GM19351 (cell line): ENCODE data around the gene ARFGAP1.

Experiments
- ATAC-seq: cut with Tn5 transposase; IDR thresholded peaks from one replicate; pipeline ENCODE4 v1.9.1; 2021; ENCODE audit warnings: mild to moderate bottlenecking, moderate library complexity; ENCODE audit not compliant: unreplicated experiment

Gene ARFGAP1

DNA sequence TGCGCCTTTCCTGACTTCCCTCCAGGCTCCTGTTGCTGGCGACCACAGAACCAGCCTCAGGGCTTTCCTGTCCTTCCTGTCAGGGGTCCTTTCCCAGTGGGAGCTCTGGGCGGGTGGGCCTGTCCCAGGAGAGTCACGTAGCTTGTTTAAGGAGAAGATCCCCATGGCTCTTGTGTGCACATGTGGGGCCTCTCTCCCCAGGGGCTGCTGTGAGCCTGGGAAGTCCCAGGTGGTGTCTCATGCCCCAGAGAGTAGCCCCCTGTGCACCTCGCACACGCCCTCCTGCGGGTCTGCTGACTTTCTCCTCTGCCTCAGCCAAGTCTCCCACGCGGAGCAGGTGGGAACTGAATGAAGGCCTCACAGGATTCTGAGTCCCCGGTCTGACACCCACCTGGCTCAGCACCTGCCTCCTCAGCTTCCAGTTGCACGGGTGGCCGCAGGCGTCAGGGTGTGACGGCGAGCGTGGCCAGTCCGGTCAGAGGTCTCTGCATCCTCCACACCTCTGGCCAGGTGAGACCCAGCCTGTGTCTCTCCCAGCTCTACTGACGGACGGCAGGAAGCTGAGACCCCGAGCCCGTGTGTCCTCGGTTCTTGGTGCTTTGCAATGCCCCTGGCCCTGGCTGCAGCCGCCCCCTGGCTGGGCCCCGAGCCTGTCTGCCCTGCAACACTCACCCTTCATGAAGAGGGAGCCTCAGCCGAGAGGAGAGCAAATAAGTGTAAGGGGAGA, 12.7 kb upstream of the ARFGAP1 start:
- no peak for ATAC-seq

DNA sequence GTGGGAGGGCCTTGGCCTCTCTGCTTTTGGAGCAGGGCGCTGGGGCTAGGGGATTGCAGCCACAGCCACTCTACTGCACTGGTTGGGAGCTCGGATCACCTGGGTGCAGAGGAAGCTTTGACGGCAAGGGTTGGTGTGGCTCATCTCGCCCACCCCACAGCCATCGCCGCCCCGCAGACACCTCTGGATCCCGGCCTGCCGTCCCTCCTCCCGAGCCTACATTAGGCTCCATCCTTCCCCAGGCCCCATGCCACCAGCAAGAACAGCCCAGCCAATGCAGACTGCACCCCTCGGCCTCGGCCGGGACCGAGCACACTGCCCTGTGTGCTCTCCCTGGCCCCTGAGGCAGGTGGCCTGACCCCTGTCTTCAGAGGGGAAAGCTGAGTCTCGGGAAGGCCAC, 12.1 kb upstream of the ARFGAP1 start:
- no peak for ATAC-seq

DNA sequence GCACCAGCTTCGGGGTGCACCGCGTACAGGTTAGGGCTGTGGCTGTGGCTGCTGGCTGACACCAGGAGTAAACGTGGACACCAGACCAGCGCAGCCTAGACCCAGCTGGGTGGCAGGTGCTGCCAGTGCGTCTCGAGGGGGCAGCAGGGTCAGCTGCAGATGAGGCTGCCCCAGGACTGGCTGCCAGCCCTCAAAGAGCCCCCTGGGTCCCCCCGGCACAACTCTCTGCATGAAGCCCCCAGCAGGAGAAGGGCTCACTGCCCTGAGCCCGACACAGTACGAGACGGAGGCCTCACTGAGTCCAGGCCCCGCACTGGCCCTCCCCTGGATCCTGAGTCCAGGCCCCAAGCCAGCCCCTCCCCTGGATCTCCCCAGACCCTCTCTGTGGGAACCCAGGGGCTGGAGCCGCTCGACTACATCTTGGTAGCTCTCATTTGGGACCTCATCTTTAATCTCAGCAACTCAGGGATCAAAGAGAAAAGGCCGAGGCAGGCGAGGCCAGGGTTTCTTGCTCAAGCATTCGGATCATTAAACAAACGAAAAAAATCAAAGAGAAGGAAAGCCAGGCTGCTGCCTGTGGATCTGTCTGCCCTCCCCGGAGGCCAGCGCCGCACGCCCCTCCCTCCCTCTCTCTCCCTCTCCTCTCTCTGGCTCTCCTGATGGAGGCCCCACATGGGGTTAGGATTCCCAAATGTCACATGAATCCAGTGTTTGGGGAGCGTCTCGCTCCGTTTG, 11.4 kb upstream of the ARFGAP1 start:
- ATAC-seq = no peak

DNA sequence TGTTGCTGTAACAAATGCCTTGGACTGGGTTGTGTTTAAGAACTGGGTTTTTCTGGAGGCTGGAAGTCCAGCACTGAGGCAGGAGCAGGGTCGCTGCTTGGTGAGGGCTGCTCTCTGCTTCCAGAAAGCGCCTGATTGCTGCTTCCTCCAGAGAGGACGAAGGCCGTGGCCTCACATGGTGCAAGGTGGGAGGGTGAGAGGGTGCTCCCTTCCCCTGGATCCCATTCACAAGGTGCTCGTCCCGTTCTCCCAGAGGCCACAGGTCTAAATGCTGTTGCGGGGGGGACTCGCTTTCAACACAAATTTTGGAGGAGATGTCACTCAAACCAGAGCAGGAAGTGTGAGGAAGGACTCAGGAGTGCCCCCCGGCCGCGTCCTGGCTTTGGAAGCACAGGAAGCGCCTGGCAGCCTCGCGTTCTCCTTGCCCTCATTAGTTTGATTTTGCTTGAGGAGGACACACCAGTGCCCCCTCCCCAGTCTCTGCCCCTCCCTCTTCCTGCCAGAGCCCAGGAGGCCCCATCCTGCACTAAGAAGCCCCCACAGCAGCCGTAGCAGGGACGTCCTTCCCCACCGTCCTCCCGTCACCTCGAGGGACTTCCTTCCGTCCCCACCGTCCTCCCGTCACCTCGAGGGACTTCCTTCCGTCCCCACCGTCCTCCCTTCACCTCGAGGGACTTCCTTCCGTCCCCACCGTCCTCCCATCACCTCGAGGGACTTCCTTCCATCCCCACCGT, 10.7 kb upstream of the ARFGAP1 start:
- no peak for ATAC-seq

DNA sequence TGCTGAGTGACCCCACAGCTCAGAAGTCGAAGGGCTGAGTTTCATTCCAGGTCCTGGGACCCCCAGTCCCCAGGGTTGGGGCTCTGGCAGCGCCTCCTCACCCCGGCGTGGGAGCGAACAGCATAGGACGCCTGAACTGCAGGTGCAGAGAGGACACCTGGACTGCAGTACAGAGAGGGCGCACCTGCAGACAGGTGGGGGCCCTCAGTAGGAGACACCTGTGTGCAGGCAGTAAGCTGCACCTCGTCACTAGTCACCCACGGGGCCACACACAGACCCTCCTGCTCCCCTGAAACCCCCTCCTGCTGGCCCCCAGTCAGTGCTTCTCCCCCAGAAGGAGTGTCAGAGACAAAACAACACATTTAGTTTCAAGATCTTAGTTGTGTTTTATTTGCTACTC, 9.8 kb upstream of the ARFGAP1 start:
- ATAC-seq = no peak

DNA sequence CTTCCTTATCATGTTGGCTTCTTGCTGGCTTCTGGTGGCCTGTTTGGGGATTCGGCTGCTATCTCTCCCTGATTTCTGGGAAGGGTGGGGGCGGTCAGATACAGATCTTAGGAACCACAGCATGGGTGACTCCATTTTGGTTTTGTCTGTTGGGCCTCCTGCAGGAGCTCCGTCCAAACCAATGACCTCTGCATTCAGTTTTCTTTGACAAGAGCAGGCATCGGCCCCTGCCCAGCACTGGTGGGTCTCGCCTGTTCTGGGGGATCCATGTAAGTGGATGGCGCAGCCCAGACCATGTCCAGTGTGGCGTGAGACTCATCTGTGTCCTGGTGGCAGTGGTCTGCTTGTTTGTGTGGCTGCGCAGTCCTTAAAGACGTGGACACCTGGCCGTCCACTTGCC, 8.6 kb upstream of the ARFGAP1 start:
- ATAC-seq = no peak

DNA sequence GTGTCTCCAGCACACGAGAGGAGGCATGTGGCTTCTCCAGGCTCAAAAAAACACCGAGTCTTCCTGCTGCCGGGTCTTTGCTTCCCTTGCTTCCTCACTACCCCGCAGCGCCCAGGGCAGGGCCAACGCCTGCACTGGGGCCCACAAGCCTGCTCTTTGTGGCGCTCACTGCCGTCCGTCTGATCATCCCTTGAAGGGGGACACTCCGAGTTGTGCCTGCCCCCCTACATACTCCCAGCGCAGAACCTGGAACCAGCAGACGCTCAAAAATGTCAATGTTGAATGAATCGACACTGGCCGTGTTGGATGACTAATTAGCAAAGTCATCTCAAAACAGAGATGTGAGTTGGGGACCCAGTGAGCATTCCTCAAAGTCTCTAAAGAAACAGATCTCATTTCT, 8.1 kb upstream of the ARFGAP1 start:
- no peak for ATAC-seq

DNA sequence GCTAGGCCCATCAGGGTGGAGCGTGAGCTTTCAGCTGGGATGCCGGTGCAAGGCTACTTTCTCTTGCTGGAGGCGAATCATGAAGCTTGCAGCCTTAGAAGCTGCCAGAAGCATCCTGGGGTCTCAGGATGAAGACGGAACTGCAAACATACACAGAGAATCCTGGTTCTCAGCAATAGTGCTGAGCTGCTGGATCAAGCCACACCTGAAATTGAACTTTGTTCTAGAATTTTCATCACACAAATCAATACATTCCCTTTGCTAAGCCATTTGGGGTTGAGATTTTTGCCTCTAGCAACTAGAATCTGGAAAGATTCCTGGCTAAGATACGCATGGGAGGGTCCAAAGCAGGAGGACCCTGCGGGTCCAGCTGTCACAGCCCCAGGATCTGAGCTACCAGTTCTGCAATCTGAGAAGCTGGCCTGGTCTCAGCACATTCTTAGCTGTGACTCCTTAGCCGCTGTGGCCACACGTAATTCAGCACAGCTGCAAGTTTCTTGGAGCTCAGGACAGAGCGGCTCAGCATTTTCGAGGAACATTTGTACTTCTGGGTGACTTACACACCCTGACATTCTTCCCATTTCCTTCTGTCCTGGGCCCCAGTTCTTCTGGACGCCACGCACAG, 6.6 kb upstream of the ARFGAP1 start:
- ATAC-seq = no peak

DNA sequence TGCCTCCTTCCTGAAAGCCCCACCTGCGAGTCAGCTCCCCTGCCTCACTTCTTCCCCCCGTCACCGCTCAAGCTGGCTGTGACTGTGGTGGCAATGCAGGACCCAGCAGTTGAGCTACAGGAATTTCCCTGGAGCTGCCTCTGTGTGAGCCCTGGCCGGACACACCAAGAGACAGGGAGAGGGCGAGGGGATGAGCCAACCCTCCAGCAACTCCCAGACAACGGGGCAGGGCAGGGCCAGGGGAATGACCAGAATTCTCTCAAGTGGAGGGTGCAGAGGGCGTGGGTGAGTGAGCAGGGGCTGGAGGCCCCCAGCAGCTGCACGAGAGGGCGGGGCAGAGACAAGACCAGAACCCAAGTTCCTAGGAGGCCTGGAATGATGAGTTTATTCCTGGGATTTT, 4.9 kb upstream of the ARFGAP1 start:
- no peak for ATAC-seq

DNA sequence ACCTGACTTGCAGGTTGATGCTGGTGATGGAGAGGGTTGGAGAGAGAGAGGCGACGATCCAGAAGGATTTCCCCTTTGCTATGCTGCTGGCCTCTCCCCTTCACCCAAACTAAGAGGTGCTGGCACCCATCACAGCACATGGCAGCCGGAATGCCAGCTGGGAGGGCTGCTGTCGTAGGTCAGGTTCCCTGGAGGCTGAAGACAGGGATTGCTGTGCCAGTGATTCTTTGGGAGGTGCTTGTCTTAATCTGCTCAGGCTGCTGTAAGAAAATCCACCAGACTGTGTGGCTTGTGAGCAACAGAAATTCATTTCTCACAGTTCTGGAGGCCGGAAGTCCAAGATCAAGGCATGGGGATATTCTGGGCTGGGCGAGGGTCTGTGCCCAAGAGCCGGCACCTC, 4.4 kb upstream of the ARFGAP1 start:
- no peak for ATAC-seq

DNA sequence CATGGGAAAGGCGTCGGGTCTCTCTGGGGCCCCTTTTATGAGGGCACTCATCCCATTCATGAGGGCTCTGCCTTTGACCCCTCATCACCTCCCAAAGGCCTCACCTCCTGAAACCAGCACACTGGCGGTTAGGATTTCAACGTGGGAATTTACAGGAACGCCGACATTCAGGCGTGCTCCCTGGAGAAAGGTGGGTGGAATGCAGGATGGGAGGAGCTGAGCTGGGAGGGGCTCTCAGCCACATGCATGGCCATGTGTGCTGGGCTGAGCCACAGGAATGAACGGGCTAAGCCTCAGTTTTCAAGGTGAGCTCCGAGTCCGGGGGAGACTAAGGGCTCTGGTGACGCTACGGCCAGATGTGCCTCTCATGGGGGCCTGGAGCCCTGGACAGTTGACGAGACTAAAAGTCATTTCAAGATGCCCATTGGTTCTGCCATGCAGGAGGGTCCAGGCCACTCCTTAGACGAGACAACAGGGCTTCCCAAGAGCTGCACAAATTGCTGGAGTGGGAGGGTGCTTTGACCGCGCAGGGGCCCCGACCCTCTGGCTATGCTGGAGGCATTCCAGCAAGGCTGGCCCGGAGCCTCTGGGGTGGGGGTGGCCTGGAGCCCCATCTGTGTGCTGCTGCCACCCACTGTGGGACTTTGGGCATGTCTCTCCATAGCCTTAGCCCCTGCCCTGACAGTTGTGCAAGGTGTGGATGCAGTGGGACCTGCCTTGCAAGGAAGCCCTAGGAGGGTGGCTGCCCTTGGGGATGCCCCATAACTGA, 3.8 kb upstream of the ARFGAP1 start:
- ATAC-seq = no peak

DNA sequence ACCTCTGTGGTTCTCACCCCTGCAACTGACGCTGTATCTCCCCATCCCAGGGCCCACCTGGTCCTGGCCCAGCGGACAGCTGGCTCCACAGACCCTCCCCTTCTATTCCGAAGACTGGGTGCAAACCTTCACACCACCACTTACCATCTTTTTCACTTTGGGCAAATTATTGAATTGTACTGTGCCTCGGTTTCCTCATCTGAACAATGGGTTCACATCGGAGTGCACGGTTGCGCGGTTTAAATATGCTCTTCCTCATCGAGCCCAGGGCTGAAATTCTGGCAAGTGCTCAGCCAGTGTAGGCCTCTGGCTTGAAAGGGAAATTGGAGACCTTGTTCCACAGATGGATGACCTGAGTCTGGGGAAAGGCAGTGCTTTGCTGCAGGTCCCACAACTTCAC, 2.9 kb upstream of the ARFGAP1 start:
- no peak for ATAC-seq

DNA sequence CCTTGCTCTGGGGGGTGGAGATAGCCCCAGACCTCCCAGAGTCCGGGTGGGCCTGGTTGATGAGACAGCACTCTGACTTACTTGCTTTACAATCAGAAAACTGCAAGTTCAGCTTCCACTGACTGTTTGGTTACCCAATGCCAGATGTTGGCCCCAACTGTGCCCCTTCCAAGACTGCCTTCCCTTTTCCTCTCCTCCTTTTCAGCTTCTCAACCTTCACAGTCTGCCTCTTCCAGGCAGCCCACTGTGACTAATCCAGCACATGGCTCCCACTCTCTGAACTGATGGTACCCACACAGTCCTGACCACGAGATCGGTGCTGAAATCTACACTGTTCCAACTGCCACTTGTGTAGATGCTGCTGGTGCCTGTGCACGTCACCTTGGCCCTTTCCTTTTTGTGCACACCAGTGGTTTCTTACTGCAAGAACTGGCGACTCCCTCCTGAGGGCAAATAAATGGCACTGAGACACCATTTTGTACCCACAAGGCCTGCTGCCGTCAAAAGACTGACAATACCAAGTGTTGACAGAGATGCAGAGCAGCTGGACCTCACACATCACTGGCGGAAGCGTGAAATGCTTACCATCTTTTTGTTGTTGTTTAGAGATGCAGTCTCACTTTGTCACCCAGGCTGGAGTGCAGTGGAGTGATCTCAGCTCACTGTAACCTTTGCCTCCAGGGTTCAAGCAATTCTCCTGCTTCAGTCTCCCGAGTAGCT, 1.8 kb upstream of the ARFGAP1 start:
- ATAC-seq = no peak

DNA sequence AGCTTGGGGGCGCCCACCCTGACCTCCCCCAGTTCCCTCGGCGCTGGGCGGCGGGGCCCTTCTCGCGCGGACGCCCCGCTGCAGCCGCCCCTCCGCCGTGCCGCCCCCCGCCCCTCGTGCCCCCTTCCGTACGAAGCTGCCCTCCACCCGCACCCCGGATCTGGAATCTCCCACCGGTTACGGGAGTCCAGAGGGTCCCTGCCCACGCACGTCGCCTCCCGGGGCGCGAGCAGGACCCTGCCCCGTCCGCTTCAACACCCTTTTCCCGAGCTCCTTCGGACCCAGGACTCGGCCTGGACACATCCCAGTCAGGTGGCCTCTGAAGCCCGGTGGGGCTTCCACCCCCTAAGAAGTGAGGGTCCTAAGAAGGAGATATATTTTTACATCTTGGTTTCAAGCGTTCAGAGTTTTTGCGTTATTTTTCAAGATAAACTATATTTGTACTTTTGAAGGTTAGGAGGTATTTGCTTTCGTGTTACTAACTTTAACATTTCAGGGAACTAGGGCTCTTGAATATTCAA, 506 bp downstream of the ARFGAP1 start:
- no peak for ATAC-seq

DNA sequence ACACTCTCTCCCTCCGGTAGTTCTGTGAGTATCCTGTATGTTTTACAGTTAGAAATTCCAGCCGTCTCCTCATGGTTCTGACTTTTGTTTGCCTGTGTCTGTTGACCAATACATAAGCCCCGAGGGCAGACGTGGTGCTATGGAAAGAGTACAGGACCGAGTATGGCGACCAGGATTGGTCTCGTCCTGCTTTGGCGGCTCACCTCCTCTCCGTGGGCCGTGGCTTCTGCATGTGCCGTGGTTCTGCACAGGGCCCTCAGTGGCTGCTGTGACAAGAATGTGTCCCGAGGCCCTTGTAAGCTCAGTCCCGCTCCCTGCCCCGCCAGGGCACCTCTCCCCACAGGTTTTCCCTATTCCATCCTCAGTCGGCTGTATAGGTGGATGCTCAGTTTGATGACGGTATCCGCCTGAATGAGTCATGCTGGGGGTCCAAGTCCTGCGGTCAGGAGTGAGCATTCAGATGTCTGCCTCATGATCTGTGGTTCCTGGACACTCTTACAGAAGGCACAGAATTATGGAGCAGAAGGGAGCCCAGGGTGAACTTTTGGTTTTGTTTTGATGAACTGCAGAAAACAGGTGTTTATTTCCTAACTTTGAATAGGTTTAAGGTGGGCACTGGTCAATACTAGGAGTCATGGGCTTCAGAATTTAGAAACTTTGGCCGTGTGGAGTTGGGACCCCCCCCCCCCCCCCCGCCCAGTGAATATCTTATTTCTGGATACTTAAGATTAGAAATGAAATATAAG, 1.2 kb downstream of the ARFGAP1 start:
- no peak for ATAC-seq

DNA sequence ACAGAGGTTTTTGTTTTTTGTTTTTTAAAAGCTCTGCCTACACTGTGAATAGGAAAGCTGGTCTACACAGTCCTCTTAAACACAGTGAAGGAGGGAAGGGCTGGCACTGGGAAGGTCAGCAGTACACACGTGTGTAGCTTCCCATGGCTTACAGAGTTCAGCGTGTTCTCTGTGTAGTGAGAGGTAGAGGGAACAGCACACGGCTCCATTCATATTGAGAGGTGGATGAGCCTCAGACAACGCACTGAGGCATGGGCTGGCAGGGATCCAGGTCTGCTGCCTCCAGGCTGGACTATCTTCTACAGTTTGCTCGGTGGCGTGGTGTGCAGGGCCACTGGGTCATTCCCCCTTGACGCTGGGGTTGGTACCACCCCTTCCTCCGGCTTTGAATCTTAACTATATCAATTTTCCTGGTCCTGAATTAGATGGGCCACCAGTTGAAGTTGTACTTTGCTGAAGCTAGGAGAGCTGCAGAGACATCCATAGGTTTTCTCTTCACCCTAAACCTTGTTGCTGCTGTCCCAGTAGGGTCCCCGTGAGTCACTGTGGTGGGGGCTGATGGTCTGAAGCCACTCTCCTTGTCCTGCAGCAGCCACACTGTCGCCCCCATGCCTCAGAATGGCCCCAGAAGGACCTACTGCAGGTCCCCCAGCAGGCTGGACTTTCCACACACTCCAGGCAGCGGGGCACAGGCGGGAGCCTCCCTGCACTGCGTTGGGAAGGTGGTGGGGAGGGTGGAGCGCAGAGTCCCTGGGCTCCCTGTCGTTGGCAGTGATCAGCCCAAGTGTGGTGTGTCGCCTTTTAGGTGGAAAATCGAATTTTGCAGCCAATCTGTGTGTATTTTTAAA, 2.0 kb downstream of the ARFGAP1 start:
- no peak for ATAC-seq

DNA sequence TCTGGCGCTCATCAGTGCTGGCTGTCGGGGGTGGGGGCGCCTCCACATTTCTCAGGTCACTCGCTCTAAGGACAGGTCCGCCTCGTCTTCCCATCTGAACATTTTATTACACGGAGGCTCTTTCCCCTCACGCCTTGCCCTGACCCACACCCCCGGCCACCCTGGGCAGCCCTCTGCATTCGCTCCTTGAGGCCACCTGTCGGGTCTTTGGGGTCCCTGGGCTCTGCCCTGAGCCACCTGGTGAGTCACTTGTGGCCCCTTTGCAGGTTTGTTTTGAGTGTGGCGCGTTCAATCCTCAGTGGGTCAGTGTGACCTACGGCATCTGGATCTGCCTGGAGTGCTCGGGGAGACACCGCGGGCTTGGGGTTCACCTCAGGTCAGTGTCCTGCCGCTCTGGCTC, 3.2 kb downstream of the ARFGAP1 start:
- ATAC-seq = no peak

DNA sequence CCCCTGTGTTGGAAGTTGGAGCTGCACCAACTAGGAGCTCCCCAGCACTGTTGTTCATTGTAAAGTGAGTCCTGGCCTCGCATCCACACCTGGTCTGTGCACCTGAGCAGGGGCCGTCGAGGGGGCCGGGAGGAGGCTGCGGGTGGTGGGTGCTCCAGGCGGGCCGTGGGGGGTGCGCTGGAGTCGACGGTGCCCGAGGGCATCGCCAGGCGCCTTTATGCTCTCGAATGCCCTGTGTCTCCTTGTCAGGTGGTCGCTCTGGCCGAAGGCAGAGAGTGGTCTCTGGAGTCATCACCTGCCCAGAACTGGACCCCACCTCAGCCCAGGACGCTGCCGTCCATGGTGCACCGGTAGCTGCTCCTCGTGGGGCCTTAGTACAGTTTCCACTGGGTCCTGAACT, 4.3 kb downstream of the ARFGAP1 start:
- ATAC-seq = no peak
